ENCODE measurements around the gene MEGF6. TPM values are rescaled to one million over a fixed set of nuclear protein-coding genes. Genes with fewer than 3 reads are reported as not detected.

MEGF6 gene
- total and polyA plus RNA-seq, 2 experiments from 2014 or later: 11.6 to 21.9 TPM

GRCh38 chr1:3544040-3544977, 67.0 kb downstream of the MEGF6 start:
- H3K36me3 ChIP-seq (replicated peaks; ENCODE audit: insufficient read depth, low read depth): no peaks in the 10 kb centered on the region
- no peak for TF ChIP-seq EZH2phosphoT487 (IDR thresholded peaks at IDR 0.05; ENCODE audit: low read depth, severe bottlenecking, unreplicated experiment)
- no peak overlapping the region for H3K4me2 ChIP-seq
- H3K27me3 ChIP-seq: no peaks in the 10 kb centered on the region
- no peak overlapping the region for H3K27ac ChIP-seq
- no peaks in the 10 kb centered on the region for H3K79me2 ChIP-seq
- H3K9me3 ChIP-seq (ENCODE audit: low read depth): no peaks in the 10 kb centered on the region
- H3K9me2 ChIP-seq (replicated peaks; ENCODE audit: insufficient read depth): no peaks in the 10 kb centered on the region
- DNase-seq (ENCODE audit: low spot score): no peak
- H3K4me1 ChIP-seq (ENCODE audit: insufficient read depth): peaks cover 25% of the 10 kb centered on the region
- H2AFZ ChIP-seq: no peak overlapping the region
- WGBS (ENCODE audit: low lambda C conversion rate, missing lambda C conversion rate): 95% methylated on average over 29 of the region's 33 CpGs
- H3K4me3 ChIP-seq: no peak overlapping the region
- H4K20me1 ChIP-seq (ENCODE audit: insufficient read depth, poor library complexity, severe bottlenecking): no peaks in the 10 kb centered on the region

DNA sequence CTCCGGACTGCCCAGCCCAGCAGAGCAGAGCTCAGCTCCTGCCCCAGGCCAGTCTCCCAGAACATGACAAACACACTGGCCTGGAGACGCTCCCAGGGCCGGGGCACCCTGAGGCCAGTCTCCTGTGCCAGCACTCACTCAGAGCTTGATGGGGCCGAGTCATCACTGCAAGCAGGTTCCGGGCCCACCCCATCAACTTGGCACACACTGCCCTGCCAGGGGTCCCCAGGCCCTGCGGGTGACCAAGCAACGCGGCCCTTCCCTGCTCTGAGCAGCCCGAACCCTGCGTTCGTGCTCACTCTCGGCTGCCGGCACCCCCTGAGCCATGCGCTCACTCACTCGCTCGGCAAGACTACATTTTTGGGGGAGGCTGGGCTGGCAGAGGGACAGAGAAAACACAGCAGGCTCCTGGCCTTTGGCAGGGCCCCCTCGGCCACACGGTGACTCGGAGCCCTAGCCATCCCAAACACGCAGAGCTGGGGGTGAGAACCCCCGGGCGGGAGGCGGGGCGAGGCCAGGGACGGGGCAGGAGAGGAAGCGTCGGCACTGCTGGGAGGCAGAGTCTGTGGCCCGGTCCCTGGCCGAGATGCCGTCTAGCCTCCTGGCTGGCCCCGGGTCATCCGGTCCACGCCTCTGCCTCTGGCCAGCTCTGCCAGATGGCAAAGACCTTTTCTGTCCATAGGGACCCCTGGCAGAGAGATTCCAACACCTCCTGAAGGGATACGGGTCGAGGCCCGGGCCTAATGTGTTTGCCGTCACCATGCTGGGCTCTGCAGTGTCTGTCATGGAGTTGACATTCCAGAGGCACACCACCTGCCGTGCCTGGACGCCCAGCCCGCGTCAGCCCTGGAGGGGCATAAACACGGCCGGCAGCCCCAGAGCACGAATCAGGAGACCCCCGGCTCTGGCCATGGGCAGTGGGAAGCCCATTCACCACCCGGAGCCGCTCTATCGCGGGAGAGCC, 68.0 kb downstream of the MEGF6 start:
- Histone ChIP-seq H3K79me2 (no peaks in the 10 kb centered on the region), H3K36me3 (replicated peaks; ENCODE audit: insufficient read depth, low read depth) (no peaks in the 10 kb centered on the region), H3K9me2 (replicated peaks; ENCODE audit: insufficient read depth) (no peaks in the 10 kb centered on the region), H3K4me3 (no peak overlapping the region), H3K9me3 (ENCODE audit: low read depth) (no peaks in the 10 kb centered on the region), H2AFZ (no peak overlapping the region), H4K20me1 (ENCODE audit: insufficient read depth, poor library complexity, severe bottlenecking) (no peaks in the 10 kb centered on the region), H3K27me3 (no peaks in the 10 kb centered on the region), H3K4me1 (ENCODE audit: insufficient read depth) (peaks cover 24% of the 10 kb centered on the region), H3K4me2 (no peak overlapping the region), H3K27ac (no peak overlapping the region)
- no peak for TF ChIP-seq EZH2 (IDR thresholded peaks at IDR 0.05; ENCODE audit: borderline replicate concordance)
- TF ChIP-seq CTCF (IDR thresholded peaks at IDR 0.05; ENCODE audit: poor library complexity): no peak
- no peak for TF ChIP-seq EZH2phosphoT487 (IDR thresholded peaks at IDR 0.05; ENCODE audit: low read depth, severe bottlenecking, unreplicated experiment)
- DNase-seq (ENCODE audit: low spot score): no peak
- 79% methylated on average over 47 of the region's 49 CpGs for WGBS (ENCODE audit: low lambda C conversion rate, missing lambda C conversion rate)

GRCh38 chr1:3542676-3543075, 68.6 kb downstream of the MEGF6 start:
- H3K4me3 ChIP-seq: no peak overlapping the region
- H3K27ac ChIP-seq: no peak overlapping the region
- H3K4me1 ChIP-seq (ENCODE audit: insufficient read depth): peaks cover 18% of the 10 kb centered on the region
- no peaks in the 10 kb centered on the region for H3K79me2 ChIP-seq
- no peak for DNase-seq (ENCODE audit: low spot score)
- no peaks in the 10 kb centered on the region for H3K36me3 ChIP-seq (replicated peaks; ENCODE audit: insufficient read depth, low read depth)
- no peaks in the 10 kb centered on the region for H3K9me3 ChIP-seq (ENCODE audit: low read depth)
- whole genome bisulfite sequencing (ENCODE audit: low lambda C conversion rate, missing lambda C conversion rate): 88% methylated on average over 9 of the region's 9 CpGs
- H3K27me3 ChIP-seq: no peaks in the 10 kb centered on the region
- H3K9me2 ChIP-seq (replicated peaks; ENCODE audit: insufficient read depth): no peaks in the 10 kb centered on the region
- no peak overlapping the region for H3K4me2 ChIP-seq
- TF ChIP-seq EZH2 (IDR thresholded peaks at IDR 0.05; ENCODE audit: borderline replicate concordance) (no peak), EZH2phosphoT487 (IDR thresholded peaks at IDR 0.05; ENCODE audit: low read depth, severe bottlenecking, unreplicated experiment) (no peak), CTCF (IDR thresholded peaks at IDR 0.05; ENCODE audit: poor library complexity) (no peak)
- no peaks in the 10 kb centered on the region for H4K20me1 ChIP-seq (ENCODE audit: insufficient read depth, poor library complexity, severe bottlenecking)
- no peak overlapping the region for H2AFZ ChIP-seq

Data from hepatocyte (in vitro differentiated cells).